Aorta (tissue), 5 donors: ENCODE results near the gene TOGARAM1. TPM values are rescaled to one million over a fixed set of nuclear protein-coding genes. Genes with fewer than 3 reads are reported as not detected.
A peak's percentile ranks its signal among the peaks of the same experiment; 100 is the strongest.

Experiments
- ATAC-seq: fragments of 200-7000 bp; cut with Tn5 transposase; one replicate; pipeline ENCODE4 v1.9.1; 2022; ENCODE audit warnings: moderate library complexity; ENCODE audit not compliant: low FRiP score
- DNase-seq, 2 donors: peaks; one replicate each; pipeline ENCODE4 v3.0.0-alpha.2; 2020
- H3K27ac ChIP-seq, 2 donors: one replicate each; pipeline ENCODE4 v1.5.1; 2013; ENCODE audit warnings: low read length in 2 of 2, mild to moderate bottlenecking in 2 of 2, moderate library complexity in 2 of 2, control low read depth in 1 of 2, inconsistent platforms in 1 of 2, low read depth in 1 of 2
- H3K27me3 ChIP-seq, 2 donors: one replicate each; pipeline ENCODE4 v1.6.1; 2013; ENCODE audit warnings: control low read depth in 1 of 2, low read length in 1 of 2, mild to moderate bottlenecking in 1 of 2, moderate library complexity in 1 of 2; ENCODE audit not compliant: insufficient read depth in 2 of 2, control insufficient read depth in 1 of 2
- H3K36me3 ChIP-seq, 2 donors: one replicate each; pipeline ENCODE4 v1.6.1; 2013; ENCODE audit warnings: control low read depth in 1 of 2, low read length in 1 of 2, mild to moderate bottlenecking in 1 of 2; ENCODE audit not compliant: insufficient read depth in 2 of 2, control insufficient read depth in 1 of 2
- H3K4me1 ChIP-seq, 2 donors: one replicate each; pipeline ENCODE4 v1.6.1; 2013; ENCODE audit warnings: low read length in 2 of 2, control low read depth in 1 of 2, mild to moderate bottlenecking in 1 of 2, moderate library complexity in 1 of 2; ENCODE audit not compliant: insufficient read depth in 2 of 2, control insufficient read depth in 1 of 2
- H3K4me3 ChIP-seq, 2 donors: one replicate each; pipeline ENCODE4 v1.5.1; 2013; ENCODE audit warnings: low read length in 2 of 2, control low read depth in 1 of 2, mild to moderate bottlenecking in 1 of 2
- H3K9me3 ChIP-seq: one replicate; pipeline ENCODE4 v1.6.1; 2013; ENCODE audit warnings: mild to moderate bottlenecking, low read length; ENCODE audit not compliant: control insufficient read depth
- WGBS, 2 donors: extraction: QIAGEN DNeasy Blood & Tissue Kit; methylation state at CpG; one replicate each; pipeline ENCODE4 v1.1.7; 2013; 5-methylcytosine and 5-hydroxymethylcytosine counted together
- intact Hi-C, 2 donors: fragments of 100-400 bp; cut with DNase I; formaldehyde crosslinking; loops; one replicate each; pipeline versions ENCODE4 v1.14.2 to v1.15.0; 2022
- polyA plus RNA-seq, 2 donors: library from polyadenylated mRNA; stranded (reverse); fragments of 200-250 nt; gene quantifications; one replicate each; pipeline ENCODE4 v1.2.3, GENCODE V29; 2013
- total RNA-seq, 2 donors: library from RNA; stranded (reverse); fragmentation: NEBNext Ultra II Directional; extraction: Animal tissue kit (Norgen Biotek cat#: 25700); gene quantifications; one replicate each; pipeline ENCODE4 v1.2.1, GENCODE V29; 2021
- donor health status: healthy with polysubstance abuse.
- donor health status: Bipolar disorder and iron deficiency.
- donor health status: DM: no; HTN: no; CAD: no.
- donor health status: DM: no; HTN: no; CAD: no.
- donor health status: DM: yes; HTN: yes; CAD: no.

The TOGARAM1 gene
- total and polyA plus RNA-seq, 4 donors = 6.1 to 21.4 (median 9.3) TPM

DNA sequence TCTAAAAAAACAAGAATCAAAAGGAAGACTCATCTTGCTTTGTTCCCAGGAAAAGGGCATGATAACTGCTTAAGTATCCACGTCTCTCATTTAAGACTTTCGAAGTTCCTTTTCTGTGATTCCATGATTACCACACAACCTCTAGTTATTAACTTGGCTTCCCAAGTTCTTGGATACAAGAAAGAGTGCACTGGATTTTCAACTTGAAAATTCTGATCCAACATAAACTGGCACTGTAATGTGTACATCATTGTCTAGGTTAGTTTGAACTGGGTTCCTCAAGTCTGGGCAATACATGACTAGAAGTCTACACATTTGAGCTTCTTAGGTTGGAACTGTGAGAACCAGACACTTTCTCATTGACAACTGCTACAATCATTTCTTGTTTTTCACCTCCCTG lies 1.8 kb upstream of the TOGARAM1 start:
- no peak overlapping the region for H3K27ac ChIP-seq
- intact Hi-C loops = loop anchor here (2.0 to 5.0 kb wide), 5 partner anchors 48 to 172 kb away; partner anchors contain the start of genes FKBP3 (in 2 of the 2) and PRPF39 (in 1 of the 2)
- H3K4me3 ChIP-seq = peak overlapping the region in 1 of 2 donors; percentile 55
- ATAC-seq (no peak), DNase-seq (no peak)
- H3K36me3 ChIP-seq = no peaks in the 10 kb centered on the region
- no peaks in the 10 kb centered on the region for H3K27me3 ChIP-seq
- 27 to 37% methylated on average over 2 of the region's 2 CpGs for WGBS, 2 donors
- H3K9me3 ChIP-seq = no peaks in the 10 kb centered on the region
- H3K4me1 ChIP-seq = peaks cover 5 to 6% of the 10 kb centered on the region in 2 donors

DNA sequence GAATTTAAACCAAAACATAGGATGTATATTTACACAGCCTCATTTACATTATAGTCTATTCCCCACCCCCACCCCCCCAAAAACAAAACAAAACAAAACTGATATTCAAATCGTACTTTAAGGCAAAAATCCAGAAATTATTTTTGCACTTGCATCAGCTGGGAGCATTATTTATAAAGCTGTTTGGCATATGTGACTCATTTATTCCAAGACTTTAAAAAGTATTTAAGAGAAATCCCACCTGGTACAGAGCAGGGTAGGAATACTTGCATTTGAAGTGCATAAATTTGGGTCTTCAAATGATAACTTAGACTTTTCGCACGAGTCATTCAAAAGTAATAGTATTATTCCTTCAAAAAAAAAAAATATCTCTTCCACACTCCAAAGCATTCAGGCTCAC lies 1.3 kb upstream of the TOGARAM1 start:
- Histone ChIP-seq H3K27ac (no peak overlapping the region), H3K36me3 (no peaks in the 10 kb centered on the region), H3K4me3 (peak overlapping the region; percentile 55 to 77), H3K4me1 (peaks cover 5 to 6% of the 10 kb centered on the region in 2 donors), H3K27me3 (no peaks in the 10 kb centered on the region), H3K9me3 (no peaks in the 10 kb centered on the region)
- DNase-seq = no peak
- ATAC-seq = no peak
- 1% methylated on average over 3 of the region's 3 CpGs for WGBS, 2 donors
- intact Hi-C loops = loop anchor here (2.0 to 5.0 kb wide), 5 partner anchors 48 to 172 kb away; partner anchors contain the start of genes FKBP3 (in 2 of the 2) and PRPF39 (in 1 of the 2)

DNA sequence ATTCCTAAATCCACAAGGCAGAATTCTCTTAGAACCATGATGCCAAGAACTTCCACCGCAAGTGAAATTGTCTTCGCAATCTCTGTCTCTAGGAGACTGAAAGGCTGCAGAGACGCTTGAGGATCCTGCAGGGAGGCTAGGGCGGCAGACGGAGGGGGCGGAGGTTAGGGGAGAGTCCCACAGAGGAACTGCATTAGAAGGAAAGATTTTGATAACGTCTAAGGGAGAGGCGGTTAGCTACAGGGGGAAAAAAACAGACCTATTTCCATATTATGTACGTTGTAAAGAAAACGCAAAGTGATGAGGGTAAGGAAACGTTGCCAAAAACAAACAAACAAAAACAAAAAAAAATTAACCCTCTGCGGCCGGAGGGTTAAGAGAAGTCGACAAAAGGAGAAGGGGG lies 838 bp upstream of the TOGARAM1 start:
- WGBS, 2 donors = 0 to 2% methylated on average over 14 of the region's 14 CpGs
- peak; percentile 70 for ATAC-seq
- Histone ChIP-seq H3K36me3 (no peaks in the 10 kb centered on the region), H3K27me3 (no peaks in the 10 kb centered on the region), H3K27ac (peak overlapping the region in 1 of 2 donors; percentile 88), H3K4me3 (peak overlapping the region; percentile 55 to 77), H3K9me3 (no peaks in the 10 kb centered on the region), H3K4me1 (peaks cover 5 to 6% of the 10 kb centered on the region in 2 donors)
- peak; percentile 77 to 82 for DNase-seq
- intact Hi-C loops = loop anchor here (2.0 to 5.0 kb wide), 5 partner anchors 49 to 171 kb away; partner anchors contain the start of genes FKBP3 (in 2 of the 2) and PRPF39 (in 1 of the 2)

DNA sequence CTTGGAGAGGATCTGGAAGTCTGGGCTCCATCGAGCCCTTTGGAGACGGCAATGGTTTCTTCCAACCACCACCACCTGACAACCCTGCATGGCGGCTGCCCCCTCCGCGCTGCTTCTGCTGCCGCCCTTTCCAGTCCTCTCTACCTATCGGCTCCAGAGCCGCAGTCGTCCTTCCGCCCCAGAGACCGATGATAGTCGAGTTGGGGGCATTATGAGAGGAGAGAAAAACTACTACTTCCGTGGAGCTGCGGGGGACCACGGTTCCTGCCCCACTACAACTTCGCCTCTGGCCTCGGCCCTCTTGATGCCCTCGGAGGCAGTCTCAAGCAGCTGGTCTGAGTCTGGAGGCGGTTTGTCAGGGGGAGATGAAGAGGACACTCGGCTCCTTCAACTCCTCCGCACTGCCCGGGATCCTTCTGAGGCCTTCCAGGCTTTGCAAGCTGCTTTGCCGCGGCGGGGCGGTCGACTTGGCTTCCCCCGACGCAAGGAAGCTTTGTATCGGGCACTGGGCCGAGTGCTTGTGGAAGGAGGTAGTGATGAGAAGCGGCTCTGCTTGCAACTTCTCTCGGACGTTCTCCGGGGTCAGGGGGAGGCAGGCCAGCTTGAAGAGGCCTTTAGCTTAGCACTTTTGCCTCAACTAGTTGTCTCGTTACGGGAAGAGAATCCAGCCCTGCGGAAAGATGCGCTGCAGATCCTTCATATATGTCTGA lies 499 bp downstream of the TOGARAM1 start:
- no peaks in the 10 kb centered on the region for H3K9me3 ChIP-seq
- no peaks in the 10 kb centered on the region for H3K36me3 ChIP-seq
- intact Hi-C loops = loop anchor here (5.0 kb wide), 4 partner anchors 50 to 170 kb away; partner anchors contain the start of genes FKBP3 (in 2 of the 2) and PRPF39 (in 1 of the 2)
- peak overlapping the region; percentile 83 to 87 for H3K4me3 ChIP-seq
- WGBS, 2 donors = 1% methylated on average over 39 of the region's 39 CpGs
- peak; percentile 73 for ATAC-seq
- H3K27me3 ChIP-seq = no peaks in the 10 kb centered on the region
- peak overlapping the region in 1 of 2 donors; percentile 60 for H3K27ac ChIP-seq
- peaks cover 5 to 6% of the 10 kb centered on the region in 2 donors for H3K4me1 ChIP-seq
- DNase-seq = peak; percentile 77 to 84

DNA sequence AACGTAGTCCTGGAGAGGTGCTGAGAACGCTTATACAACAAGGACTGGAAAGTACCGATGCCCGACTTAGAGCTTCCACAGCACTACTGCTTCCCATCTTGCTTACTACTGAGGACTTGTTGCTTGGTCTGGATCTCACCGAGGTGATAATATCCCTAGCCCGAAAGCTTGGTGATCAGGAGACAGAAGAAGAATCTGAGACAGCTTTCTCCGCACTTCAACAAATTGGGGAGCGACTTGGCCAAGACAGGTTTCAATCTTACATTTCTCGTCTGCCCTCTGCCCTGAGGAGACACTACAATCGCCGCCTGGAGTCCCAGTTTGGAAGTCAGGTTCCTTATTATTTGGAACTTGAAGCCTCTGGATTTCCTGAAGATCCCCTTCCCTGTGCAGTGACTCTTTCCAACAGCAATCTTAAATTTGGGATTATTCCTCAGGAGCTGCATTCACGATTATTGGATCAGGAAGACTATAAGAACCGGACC lies 1.1 kb downstream of the TOGARAM1 start:
- Histone ChIP-seq H3K4me3 (peak overlapping the region; percentile 83 to 87), H3K27me3 (no peaks in the 10 kb centered on the region), H3K36me3 (no peaks in the 10 kb centered on the region), H3K27ac (no peak overlapping the region), H3K4me1 (peaks cover 5 to 6% of the 10 kb centered on the region in 2 donors), H3K9me3 (no peaks in the 10 kb centered on the region)
- 4 to 6% methylated on average over 13 of the region's 13 CpGs for WGBS, 2 donors
- ATAC-seq (no peak), DNase-seq (no peak)
- intact Hi-C loops = loop anchor here (5.0 kb wide), 4 partner anchors 51 to 169 kb away; partner anchors contain the start of genes FKBP3 (in 2 of the 2) and PRPF39 (in 1 of the 2)

DNA sequence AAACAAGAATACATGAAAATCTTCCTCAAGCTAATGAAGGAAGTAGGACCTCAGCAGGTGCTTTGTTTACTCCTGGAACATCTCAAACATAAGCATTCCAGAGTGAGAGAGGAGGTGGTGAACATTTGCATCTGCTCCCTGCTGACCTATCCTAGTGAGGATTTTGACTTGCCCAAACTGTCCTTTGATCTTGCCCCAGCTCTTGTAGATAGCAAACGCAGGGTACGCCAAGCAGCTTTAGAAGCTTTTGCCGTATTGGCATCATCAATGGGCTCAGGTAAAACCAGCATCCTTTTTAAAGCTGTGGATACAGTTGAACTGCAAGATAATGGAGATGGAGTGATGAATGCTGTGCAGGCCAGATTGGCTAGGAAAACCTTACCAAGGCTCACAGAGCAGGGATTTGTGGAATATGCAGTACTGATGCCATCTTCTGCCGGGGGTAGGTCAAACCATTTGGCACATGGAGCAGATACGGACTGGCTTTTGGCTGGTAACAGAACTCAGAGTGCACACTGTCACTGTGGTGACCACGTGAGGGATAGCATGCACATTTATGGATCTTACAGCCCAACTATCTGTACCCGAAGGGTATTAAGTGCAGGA lies 1.9 kb downstream of the TOGARAM1 start:
- ATAC-seq = no peak
- Histone ChIP-seq H3K36me3 (no peaks in the 10 kb centered on the region), H3K4me1 (peaks cover 5 to 6% of the 10 kb centered on the region in 2 donors), H3K4me3 (peak overlapping the region; percentile 83 to 87), H3K9me3 (no peaks in the 10 kb centered on the region), H3K27ac (no peak overlapping the region), H3K27me3 (no peaks in the 10 kb centered on the region)
- intact Hi-C loops = loop anchor here (5.0 kb wide), 4 partner anchors 52 to 168 kb away; partner anchors contain the start of genes FKBP3 (in 2 of the 2) and PRPF39 (in 1 of the 2)
- no peak for DNase-seq
- WGBS, 2 donors = 9 to 10% methylated on average over 7 of the region's 7 CpGs

DNA sequence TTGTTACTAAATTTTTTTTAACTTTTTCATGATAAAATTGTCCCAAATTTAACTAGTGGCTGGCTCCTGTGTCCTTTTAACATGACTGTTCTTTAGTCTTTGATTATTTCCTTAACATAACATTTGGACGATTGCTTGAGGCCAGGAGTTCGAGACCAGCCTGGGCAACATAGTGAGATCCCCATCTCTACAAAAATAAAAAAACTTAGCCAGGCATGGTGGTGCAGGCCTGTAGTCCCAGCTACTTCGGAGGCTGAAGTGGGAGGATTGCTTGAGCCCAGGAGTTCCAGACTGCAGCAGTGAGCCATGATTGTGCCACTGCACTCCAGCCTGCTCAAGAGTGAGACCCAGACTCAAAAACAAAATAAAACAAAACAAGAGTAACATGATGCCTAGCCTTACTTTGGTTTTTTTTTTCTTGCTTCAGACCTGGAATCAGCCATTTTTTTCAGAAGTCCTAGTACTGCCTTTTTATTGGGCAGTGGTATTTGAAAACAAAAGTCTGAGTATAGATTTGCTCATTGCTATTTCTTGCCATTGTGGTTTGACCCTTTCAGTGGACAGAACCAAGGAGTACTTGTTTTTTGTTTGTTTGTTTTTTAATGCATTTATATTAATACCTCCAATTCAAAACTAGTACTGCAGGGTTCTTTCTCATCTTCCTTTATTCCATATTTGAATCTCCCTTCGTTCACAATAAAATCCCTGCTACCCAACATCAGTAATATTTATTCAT lies 4.8 kb downstream of the TOGARAM1 start:
- Histone ChIP-seq H3K4me1 (peaks cover 0 to 5% of the 10 kb centered on the region in 2 donors), H3K4me3 (peak overlapping the region in 1 of 2 donors; percentile 36), H3K27ac (no peak overlapping the region), H3K36me3 (no peaks in the 10 kb centered on the region), H3K27me3 (no peaks in the 10 kb centered on the region), H3K9me3 (no peaks in the 10 kb centered on the region)
- DNase-seq (no peak), ATAC-seq (no peak)
- intact Hi-C loops = no loop called here
- 81 to 83% methylated on average over 4 of the region's 4 CpGs for WGBS, 2 donors

DNA sequence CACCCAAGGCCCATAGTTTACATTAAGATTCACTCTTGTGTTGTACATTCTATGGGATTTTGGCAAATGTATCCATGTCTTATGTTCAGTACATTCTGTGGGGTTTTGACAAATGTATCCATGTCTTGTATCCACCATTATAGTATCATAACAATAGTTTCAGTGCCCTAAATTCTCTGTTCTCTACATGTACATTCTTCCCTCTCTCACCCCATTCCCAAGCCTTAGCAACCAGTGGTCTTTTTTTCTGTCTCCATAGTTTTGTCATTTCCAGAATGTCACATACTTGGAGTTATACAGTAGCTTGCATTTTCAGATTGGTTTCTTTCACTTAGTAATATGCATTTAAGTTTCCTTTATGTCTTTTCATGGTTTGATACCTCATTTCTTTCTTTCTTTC lies 6.7 kb downstream of the TOGARAM1 start:
- Histone ChIP-seq H3K27me3 (no peaks in the 10 kb centered on the region), H3K9me3 (no peaks in the 10 kb centered on the region), H3K4me3 (no peak overlapping the region), H3K27ac (no peak overlapping the region), H3K4me1 (peaks cover 0 to 3% of the 10 kb centered on the region in 2 donors), H3K36me3 (no peaks in the 10 kb centered on the region)
- ATAC-seq (no peak), DNase-seq (no peak)
- intact Hi-C loops = no loop called here
